ENCODE results near the gene FKBP14. TPM values are rescaled to one million over a fixed set of nuclear protein-coding genes. Genes with fewer than 3 reads are reported as not detected.

The FKBP14 gene
- total and polyA plus RNA-seq, 9 of the 15 experiments (the other 6 are each of a cell fraction or from before 2014, with no cell fraction given), result 5.3 to 27.9 (median 14.3) TPM

DNA sequence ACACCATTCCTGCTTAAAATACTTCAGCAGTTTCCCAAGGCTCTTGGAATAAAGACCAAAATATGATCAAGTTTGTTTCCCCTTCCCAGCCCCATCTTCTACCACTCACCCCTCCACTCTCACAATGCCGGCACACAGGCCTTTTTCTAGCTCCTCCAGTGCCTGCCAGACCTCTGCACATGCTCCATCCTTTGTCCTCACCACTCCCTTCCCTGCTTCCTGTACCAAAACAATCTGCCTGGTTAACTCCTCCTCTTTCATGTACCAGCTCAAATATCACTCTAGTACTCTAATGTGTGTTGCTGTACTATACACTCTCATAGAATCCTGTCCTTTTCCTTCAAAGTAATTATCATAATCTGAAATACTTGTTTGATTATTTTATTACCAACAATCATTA is 56.3 kb downstream of the FKBP14 start:
- FAIRE-seq (no peak), ATAC-seq (no peak), DNase-seq (ENCODE audit: extremely low read depth in 1 of 4, low spot score in 3 of 4) (no peak)
- no TSS peak for BruUV-seq (replicated peaks)
- ChIA-PET CTCF (ENCODE audit: low intra/inter-chr PET ratio) (no interaction called here), POLR2A (no interaction called here)
- TF ChIP-seq BRD4 (IDR thresholded peaks at IDR 0.05), result no peak
- TF ChIP-seq, protein P1, sequence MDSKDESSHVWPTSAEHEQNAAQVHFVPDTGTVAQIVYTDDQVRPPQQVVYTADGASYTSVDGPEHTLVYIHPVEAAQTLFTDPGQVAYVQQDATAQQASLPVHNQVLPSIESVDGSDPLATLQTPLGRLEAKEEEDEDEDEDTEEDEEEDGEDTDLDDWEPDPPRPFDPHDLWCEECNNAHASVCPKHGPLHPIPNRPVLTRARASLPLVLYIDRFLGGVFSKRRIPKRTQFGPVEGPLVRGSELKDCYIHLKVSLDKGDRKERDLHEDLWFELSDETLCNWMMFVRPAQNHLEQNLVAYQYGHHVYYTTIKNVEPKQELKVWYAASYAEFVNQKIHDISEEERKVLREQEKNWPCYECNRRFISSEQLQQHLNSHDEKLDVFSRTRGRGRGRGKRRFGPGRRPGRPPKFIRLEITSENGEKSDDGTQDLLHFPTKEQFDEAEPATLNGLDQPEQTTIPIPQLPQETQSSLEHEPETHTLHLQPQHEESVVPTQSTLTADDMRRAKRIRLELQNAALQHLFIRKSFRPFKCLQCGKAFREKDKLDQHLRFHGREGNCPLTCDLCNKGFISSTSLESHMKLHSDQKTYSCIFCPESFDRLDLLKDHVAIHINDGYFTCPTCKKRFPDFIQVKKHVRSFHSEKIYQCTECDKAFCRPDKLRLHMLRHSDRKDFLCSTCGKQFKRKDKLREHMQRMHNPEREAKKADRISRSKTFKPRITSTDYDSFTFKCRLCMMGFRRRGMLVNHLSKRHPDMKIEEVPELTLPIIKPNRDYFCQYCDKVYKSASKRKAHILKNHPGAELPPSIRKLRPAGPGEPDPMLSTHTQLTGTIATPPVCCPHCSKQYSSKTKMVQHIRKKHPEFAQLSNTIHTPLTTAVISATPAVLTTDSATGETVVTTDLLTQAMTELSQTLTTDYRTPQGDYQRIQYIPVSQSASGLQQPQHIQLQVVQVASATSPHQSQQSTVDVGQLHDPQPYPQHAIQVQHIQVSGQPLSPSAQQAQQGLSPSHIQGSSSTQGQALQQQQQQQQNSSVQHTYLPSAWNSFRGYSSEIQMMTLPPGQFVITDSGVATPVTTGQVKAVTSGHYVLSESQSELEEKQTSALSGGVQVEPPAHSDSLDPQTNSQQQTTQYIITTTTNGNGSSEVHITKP (IDR thresholded peaks at IDR 0.05; ENCODE audit: partially characterized antibody), result peak; percentile 86
- TF ChIP-seq ZFP1 (CRISPR knock-in tag; IDR thresholded peaks at IDR 0.05), result 0 out of 2 replicates have a peak, but pooled peaks have one; percentile 32
- no peak for TF ChIP-seq ZFP30 (CRISPR knock-in tag; IDR thresholded peaks at IDR 0.05; ENCODE audit: borderline replicate concordance)
- Histone ChIP-seq H3K36me3 (ENCODE audit: control insufficient read depth, insufficient read depth, low read length) (no peaks in the 10 kb centered on the region), H3K27ac (ENCODE audit: extremely low read depth, low read depth, low read length) (no peak overlapping the region), H3K4me3 (no peak overlapping the region), H3K27me3 (ENCODE audit: control insufficient read depth in 2 of 2, insufficient read depth in 2 of 2, low read length in 2 of 2) (peaks cover 2 to 11% of the 10 kb centered on the region in 2 experiments; a peak in 4 of 5 replicates), H4K20me1 (replicated peaks; ENCODE audit: control insufficient read depth, insufficient read depth, low read length) (no peaks in the 10 kb centered on the region), H3K4me1 (replicated peaks in 1 of 2; ENCODE audit: control insufficient read depth in 2 of 2, insufficient read depth in 2 of 2, low read length in 2 of 2) (no peaks in the 10 kb centered on the region), H3K9me1 (ENCODE audit: control insufficient read depth, insufficient read depth, low read length) (no peaks in the 10 kb centered on the region), H3K4me2 (ENCODE audit: insufficient read depth, low read length) (no peak overlapping the region), H3K79me2 (ENCODE audit: control insufficient read depth, insufficient read depth, low read length) (no peaks in the 10 kb centered on the region), H3K9ac (ENCODE audit: insufficient read depth in 1 of 2, low read depth in 2 of 2, low read length in 2 of 2) (no peak overlapping the region), H3K9me3 (replicated peaks; ENCODE audit: control insufficient read depth, insufficient read depth, low read depth, low read length) (no peaks in the 10 kb centered on the region), H2AFZ (ENCODE audit: low read depth, low read length) (no peak overlapping the region)
- intact Hi-C loops (cut with micrococcal nuclease), result no loop called here
- WGBS (ENCODE audit: insufficient coverage, low coverage, missing lambda C conversion rate), result 9% methylated on average over 1 of the region's 1 CpG
- in situ Hi-C loops (cut with MboI), result no loop called here
